Stimulated activated CD8-positive, alpha-beta memory T cell treated with anti-CD3 and anti-CD28 coated beads, Interleukin-4, amount 100 ng/mL, for 48 hours (primary cell): ENCODE measurements around the gene GTF2H2.
"Not testable (repeated sequence)": the region's sequence is repeated elsewhere in the genome, so short reads cannot be mapped to it uniquely, and the experiment has no call there.

Experiments used
- DNase-seq: peaks from one replicate; pipeline ENCODE4 v3.0.0-alpha.2; 2020

Gene GTF2H2

GRCh38 chr5:71011194-71011792 lies 56.2 kb downstream of the GTF2H2 start:
- DNase-seq, result no peak

GRCh38 chr5:71006983-71007382 lies 60.5 kb downstream of the GTF2H2 start:
- DNase-seq, result not testable (repeated sequence)
